GM23248 (cell line): Measurements from ENCODE around the gene RALY. TPM values are rescaled to one million over a fixed set of nuclear protein-coding genes. Genes with fewer than 3 reads are reported as not detected.

Experiments
- DNase-seq: peaks from one replicate; pipeline ENCODE4 v3.0.0-alpha.2; 2015
- H2AFZ ChIP-seq: fragments of 200-600 bp; sonication (generic); 2 replicates; pipeline ENCODE4 v1.6.1; 2016; ENCODE audit warnings: antibody characterized with exemption
- H3F3A ChIP-seq: fragments of 200-600 bp; sonication (generic); 2 replicates; pipeline ENCODE4 v1.6.1; 2016; ENCODE audit warnings: mild to moderate bottlenecking, antibody characterized with exemption, mixed run types; ENCODE audit not compliant: insufficient read depth
- H3K27ac ChIP-seq: fragments of 200-600 bp; sonication (generic); 2 replicates; pipeline ENCODE4 v1.5.1; 2016; ENCODE audit warnings: mild to moderate bottlenecking
- H3K27me3 ChIP-seq: fragments of 200-600 bp; sonication (generic); replicated peaks from 2 replicates; pipeline ENCODE4 v1.6.1; 2016; ENCODE audit warnings: mild to moderate bottlenecking; ENCODE audit not compliant: insufficient read depth
- H3K36me3 ChIP-seq: fragments of 200-600 bp; sonication (generic); 2 replicates; pipeline ENCODE4 v1.6.1; 2016; ENCODE audit warnings: low read depth, mild to moderate bottlenecking
- H3K4me1 ChIP-seq: fragments of 200-600 bp; sonication (generic); 2 replicates; pipeline ENCODE4 v1.6.1; 2016; ENCODE audit warnings: mild to moderate bottlenecking; ENCODE audit not compliant: insufficient read depth
- H3K4me2 ChIP-seq: fragments of 200-600 bp; sonication (generic); one replicate; pipeline ENCODE4 v1.6.1; 2016; ENCODE audit warnings: mild to moderate bottlenecking; ENCODE audit not compliant: unreplicated experiment
- H3K4me3 ChIP-seq: fragments of 200-600 bp; sonication (generic); 2 replicates; pipeline ENCODE4 v1.5.1; 2016; ENCODE audit warnings: mild to moderate bottlenecking
- H3K79me2 ChIP-seq: fragments of 200-600 bp; sonication (generic); 2 replicates; pipeline ENCODE4 v1.6.1; 2016; ENCODE audit warnings: mild to moderate bottlenecking; ENCODE audit not compliant: insufficient read depth
- H3K9ac ChIP-seq: fragments of 200-600 bp; sonication (generic); 2 replicates; pipeline ENCODE4 v1.6.1; 2016; ENCODE audit warnings: mild to moderate bottlenecking
- H3K9me2 ChIP-seq: fragments of 200-600 bp; sonication (generic); 2 replicates; pipeline ENCODE4 v1.6.1; 2016; ENCODE audit warnings: mixed run types, mild to moderate bottlenecking, moderate library complexity; ENCODE audit not compliant: insufficient read depth
- H3K9me3 ChIP-seq: fragments of 200-600 bp; sonication (generic); one replicate; pipeline ENCODE4 v1.6.1; 2017; ENCODE audit warnings: low read depth
- H4K20me1 ChIP-seq: fragments of 200-600 bp; sonication (generic); 2 replicates; pipeline ENCODE4 v1.6.0; 2016; ENCODE audit not compliant: insufficient read depth
- EZH2 ChIP-seq: fragments of 200-600 bp; sonication (generic); IDR thresholded peaks from 2 replicates; pipeline ENCODE4 v1.6.1; 2018; ENCODE audit warnings: antibody characterized with exemption, mild to moderate bottlenecking; ENCODE audit not compliant: insufficient read depth, poor library complexity, severe bottlenecking
- EZH2phosphoT487 ChIP-seq: fragments of 200-600 bp; sonication (generic); IDR thresholded peaks from 2 replicates; pipeline ENCODE4 v1.6.1; 2018; ENCODE audit warnings: antibody characterized with exemption, moderate library complexity, mild to moderate bottlenecking, low read depth; ENCODE audit not compliant: insufficient read depth
- WGBS, 2 experiments: methylation state at CpG; one replicate each; pipeline ENCODE4 v1.1.6; 2015 to 2017; ENCODE audit warnings: low lambda C conversion rate in 2 of 2, low coverage in 1 of 2; ENCODE audit errors: missing lambda C conversion rate in 2 of 2; 5-methylcytosine and 5-hydroxymethylcytosine counted together
- in situ Hi-C: fragments of 300-500 bp; cut with MboI; formaldehyde crosslinking; loops from 2 replicates; pipeline ENCODE4 v1.15.0; 2020
- polyA plus RNA-seq: library from polyadenylated mRNA; unstranded; fragments of >200 nt; fragmentation: Nextera tagmentation; extraction: Ambion mirVana; gene quantifications from 2 replicates; pipeline ENCODE4 v1.2.1, GENCODE V29; 2016
- total RNA-seq: library from RNA; depleted of rRNA; stranded (reverse); fragments of >200 nt; shearing (Covaris generic); gene quantifications from 2 replicates; pipeline ENCODE4 v1.2.3, GENCODE V29; 2014

Gene RALY
- total and polyA plus RNA-seq, 2 experiments from 2014 or later: 66.3 to 107 TPM

DNA sequence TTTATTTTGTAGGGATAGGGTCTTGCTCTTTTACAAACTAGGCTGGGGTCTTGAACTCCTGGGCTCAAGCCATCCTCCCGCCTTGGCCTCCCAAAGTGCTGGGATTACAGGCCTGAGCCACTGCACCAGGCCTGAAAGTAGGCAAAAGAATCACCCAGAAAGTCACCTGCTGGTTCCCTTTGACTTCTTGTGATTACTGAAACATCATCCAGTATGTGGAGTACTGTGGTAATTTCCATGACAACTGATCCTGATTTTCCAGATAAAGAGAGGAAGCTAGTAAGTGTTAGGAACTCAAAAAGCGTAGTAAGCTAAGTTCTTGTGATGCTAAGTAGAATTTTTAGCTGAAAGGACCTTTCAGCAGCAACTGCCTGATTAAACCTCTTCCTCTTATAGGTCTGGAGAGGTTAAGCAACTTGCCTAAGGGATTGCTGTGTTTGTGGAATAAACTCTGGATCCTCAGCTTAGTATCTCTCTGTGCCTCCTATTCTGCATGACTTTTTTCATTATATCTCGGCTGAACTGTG, 16.8 kb downstream of the RALY start:
- H3K9me2 ChIP-seq: no peaks in the 10 kb centered on the region
- no peaks in the 10 kb centered on the region for H3K27me3 ChIP-seq
- H3K4me2 ChIP-seq: no peak overlapping the region
- TF ChIP-seq EZH2: no peak
- TF ChIP-seq EZH2phosphoT487: no peak
- H3K4me3 ChIP-seq: no peak overlapping the region
- DNase-seq: no peak
- H4K20me1 ChIP-seq: peaks cover 40% of the 10 kb centered on the region; the same call in 1 of the 2 replicates
- no peak overlapping the region for H3K27ac ChIP-seq
- peaks cover 100% of the 10 kb centered on the region for H3K79me2 ChIP-seq
- H3K9ac ChIP-seq: no peak overlapping the region
- H3K4me1 ChIP-seq: no peaks in the 10 kb centered on the region
- 69 to 76% methylated on average over 3 of the region's 3 CpGs for WGBS, 2 experiments
- no peak overlapping the region for H2AFZ ChIP-seq
- H3K36me3 ChIP-seq: no peaks in the 10 kb centered on the region
- H3K9me3 ChIP-seq: no peaks in the 10 kb centered on the region
- in situ Hi-C loops: no loop called here
- H3F3A ChIP-seq: no peaks in the 10 kb centered on the region

DNA sequence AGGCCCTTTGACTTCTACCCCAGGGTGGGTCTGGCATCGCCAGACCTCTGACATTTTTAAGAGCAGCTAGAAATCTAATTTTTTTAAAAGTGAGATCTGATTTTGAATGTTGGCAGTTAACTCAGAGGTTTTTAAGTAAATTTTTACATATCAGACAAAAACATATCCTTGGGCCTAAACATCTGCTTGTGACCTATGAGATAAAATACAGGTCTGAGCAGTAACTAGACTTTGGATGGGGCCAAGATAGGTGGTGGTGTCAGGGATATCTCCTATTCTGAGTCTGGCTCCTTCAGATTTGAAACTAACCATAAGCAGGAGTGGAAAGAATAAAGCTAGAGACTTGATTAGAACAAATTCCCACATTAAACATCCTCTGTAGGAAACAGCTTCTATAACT, 17.6 kb downstream of the RALY start:
- no peaks in the 10 kb centered on the region for H3K9me3 ChIP-seq
- H3K27ac ChIP-seq: no peak overlapping the region
- no peaks in the 10 kb centered on the region for H3K9me2 ChIP-seq
- no peaks in the 10 kb centered on the region for H3K4me1 ChIP-seq
- H3K4me2 ChIP-seq: no peak overlapping the region
- TF ChIP-seq EZH2 (no peak), EZH2phosphoT487 (no peak)
- H2AFZ ChIP-seq: no peak overlapping the region
- H3K9ac ChIP-seq: no peak overlapping the region
- in situ Hi-C loops: no loop called here
- DNase-seq: no peak
- 90 to 97% methylated on average over 1 of the region's 1 CpG for WGBS, 2 experiments
- H4K20me1 ChIP-seq: peaks cover 43% of the 10 kb centered on the region; the same call in 1 of the 2 replicates
- peaks cover 100% of the 10 kb centered on the region for H3K79me2 ChIP-seq
- no peaks in the 10 kb centered on the region for H3F3A ChIP-seq
- H3K27me3 ChIP-seq: no peaks in the 10 kb centered on the region
- no peaks in the 10 kb centered on the region for H3K36me3 ChIP-seq
- H3K4me3 ChIP-seq: no peak overlapping the region

DNA sequence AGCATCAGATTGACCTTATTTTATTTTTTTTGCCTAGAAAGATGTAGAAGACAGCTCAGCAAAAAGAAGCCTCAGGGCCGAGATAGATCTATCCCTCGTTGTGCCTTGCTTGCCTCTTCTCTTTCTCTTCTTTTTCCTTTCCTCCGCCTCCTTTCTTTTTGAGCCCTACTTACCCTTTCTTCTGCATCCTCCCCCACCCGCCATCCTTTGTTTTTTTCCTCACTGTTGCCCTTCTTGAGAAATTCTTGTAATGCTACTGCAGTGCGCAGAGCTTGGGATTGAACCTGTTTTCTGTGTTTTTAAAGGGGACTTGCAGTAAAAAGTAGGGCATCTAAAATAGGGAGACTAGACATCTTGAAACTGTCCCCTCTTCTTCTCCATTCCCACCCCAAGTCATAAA, 18.6 kb downstream of the RALY start:
- H3F3A ChIP-seq: peaks cover 9% of the 10 kb centered on the region
- TF ChIP-seq EZH2phosphoT487 (no peak), EZH2 (no peak)
- WGBS, 2 experiments: 86 to 88% methylated on average over 5 of the region's 5 CpGs

DNA sequence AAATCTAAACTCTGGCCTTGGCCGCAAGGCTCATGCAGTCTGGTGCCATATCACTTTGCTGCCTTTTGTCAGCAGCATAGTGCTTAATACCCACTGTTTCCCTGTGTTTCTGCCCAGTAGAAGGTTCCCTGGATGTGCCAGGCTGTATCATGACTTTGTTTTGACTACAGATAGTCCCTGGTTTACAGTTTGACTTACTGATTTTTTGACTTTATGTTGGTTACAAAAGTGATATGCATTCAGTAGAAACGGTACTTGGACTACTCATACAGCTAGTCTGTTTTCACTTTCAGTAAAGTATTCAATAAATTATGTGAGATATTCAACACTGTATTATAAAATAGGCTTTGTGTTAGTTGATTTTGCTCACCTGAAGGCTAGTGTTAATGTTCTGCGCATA, 19.0 kb downstream of the RALY start:
- TF ChIP-seq EZH2 (no peak), EZH2phosphoT487 (no peak)
- in situ Hi-C loops: no loop called here
- Histone ChIP-seq H3K36me3 (no peaks in the 10 kb centered on the region), H3K9me2 (no peaks in the 10 kb centered on the region), H3K4me1 (peaks cover 7% of the 10 kb centered on the region), H3K9me3 (no peaks in the 10 kb centered on the region), H3K4me3 (no peak overlapping the region), H4K20me1 (peaks cover 47% of the 10 kb centered on the region; the same call in 1 of the 2 replicates), H3K9ac (no peak overlapping the region), H3F3A (peaks cover 13% of the 10 kb centered on the region), H3K79me2 (peaks cover 96% of the 10 kb centered on the region), H3K4me2 (no peak overlapping the region), H3K27ac (no peak overlapping the region), H2AFZ (no peak overlapping the region), H3K27me3 (no peaks in the 10 kb centered on the region)
- WGBS, 2 experiments: 73 to 74% methylated on average over 3 of the region's 3 CpGs
- DNase-seq: no peak

More for the DNA sequence above, 18.6 kb downstream of the RALY start:
- H3K9me2 ChIP-seq: no peaks in the 10 kb centered on the region
- H3K9ac ChIP-seq: no peak overlapping the region
- H3K4me2 ChIP-seq: no peak overlapping the region
- peaks cover 45% of the 10 kb centered on the region; the same call in 1 of the 2 replicates for H4K20me1 ChIP-seq
- in situ Hi-C loops: no loop called here
- H2AFZ ChIP-seq: no peak overlapping the region
- no peaks in the 10 kb centered on the region for H3K9me3 ChIP-seq
- peaks cover 3% of the 10 kb centered on the region for H3K4me1 ChIP-seq
- no peak overlapping the region for H3K27ac ChIP-seq
- H3K4me3 ChIP-seq: no peak overlapping the region
- peaks cover 100% of the 10 kb centered on the region for H3K79me2 ChIP-seq
- no peaks in the 10 kb centered on the region for H3K27me3 ChIP-seq
- no peaks in the 10 kb centered on the region for H3K36me3 ChIP-seq
- no peak for DNase-seq

DNA sequence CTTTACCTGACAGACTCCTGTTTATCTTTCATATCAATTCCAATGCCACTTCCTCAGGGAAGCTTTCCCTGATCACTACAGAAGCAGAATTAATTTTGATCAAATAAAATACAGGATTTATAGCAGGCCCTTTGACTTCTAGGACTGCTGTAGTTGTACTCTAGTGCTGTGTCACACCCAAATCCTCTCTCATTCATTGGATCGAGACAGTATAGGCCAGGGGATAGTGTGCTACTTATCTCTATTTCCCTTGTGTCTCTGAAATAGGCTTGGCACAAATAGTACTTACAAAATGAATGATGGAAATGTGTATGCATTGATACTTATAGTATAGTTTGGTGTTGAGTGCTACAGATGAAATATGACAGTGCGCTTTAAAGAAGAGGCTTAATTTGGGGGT, 19.8 kb downstream of the RALY start:
- Histone ChIP-seq H3K79me2 (peaks cover 95% of the 10 kb centered on the region), H4K20me1 (peaks cover 54% of the 10 kb centered on the region; the same call in 1 of the 2 replicates), H3K4me3 (no peak overlapping the region), H3K4me1 (peaks cover 14% of the 10 kb centered on the region), H3K9ac (no peak overlapping the region), H3K27me3 (no peaks in the 10 kb centered on the region), H3K9me3 (no peaks in the 10 kb centered on the region), H3K4me2 (no peak overlapping the region), H3F3A (peaks cover 21% of the 10 kb centered on the region), H2AFZ (no peak overlapping the region), H3K27ac (no peak overlapping the region), H3K36me3 (no peaks in the 10 kb centered on the region), H3K9me2 (no peaks in the 10 kb centered on the region)
- TF ChIP-seq EZH2 (no peak), EZH2phosphoT487 (no peak)
- in situ Hi-C loops: no loop called here
- WGBS, 2 experiments: 96% methylated on average over 2 of the region's 2 CpGs
- no peak for DNase-seq
